ENCODE data around the gene ISY1. TPM values are rescaled to one million over a fixed set of nuclear protein-coding genes. Genes with fewer than 3 reads are reported as not detected.

The ISY1 gene
- total RNA-seq, 1 experiment from 2014 or later = 35.6 TPM

DNA sequence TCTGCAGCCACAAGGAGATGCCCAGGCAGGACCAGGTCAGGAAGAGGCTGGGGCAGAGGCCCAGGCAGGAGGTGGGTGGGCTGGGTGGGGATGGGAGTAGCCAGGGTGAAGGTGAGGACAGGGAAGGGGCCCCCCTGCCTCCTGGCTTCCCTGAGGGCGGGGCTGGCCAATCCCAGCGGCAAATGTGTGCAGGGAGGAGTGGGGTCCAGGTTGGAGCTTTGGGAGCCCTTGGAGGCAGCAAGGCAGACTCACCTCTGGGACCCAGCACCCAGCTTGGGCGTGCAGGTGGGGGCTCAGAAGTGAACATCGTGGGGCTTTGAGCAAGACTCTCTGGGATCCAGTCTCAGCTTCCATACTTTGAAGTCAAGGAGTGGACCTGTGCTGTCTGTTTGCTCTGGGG lies 75.0 kb downstream of the ISY1 start:
- H3K4me1 Mint-ChIP-seq (ENCODE audit: low read depth, unreplicated experiment) = no peaks in the 10 kb centered on the region
- H3K36me3 Mint-ChIP-seq (ENCODE audit: insufficient read depth, unreplicated experiment) = no peaks in the 10 kb centered on the region
- no peaks in the 10 kb centered on the region for H3K36me3 ChIP-seq (ENCODE audit: control insufficient read depth, insufficient read depth, low read length)
- no peaks in the 10 kb centered on the region for H3K27me3 ChIP-seq (replicated peaks; ENCODE audit: control insufficient read depth, insufficient read depth, low read length)
- TF ChIP-seq, protein P1, sequence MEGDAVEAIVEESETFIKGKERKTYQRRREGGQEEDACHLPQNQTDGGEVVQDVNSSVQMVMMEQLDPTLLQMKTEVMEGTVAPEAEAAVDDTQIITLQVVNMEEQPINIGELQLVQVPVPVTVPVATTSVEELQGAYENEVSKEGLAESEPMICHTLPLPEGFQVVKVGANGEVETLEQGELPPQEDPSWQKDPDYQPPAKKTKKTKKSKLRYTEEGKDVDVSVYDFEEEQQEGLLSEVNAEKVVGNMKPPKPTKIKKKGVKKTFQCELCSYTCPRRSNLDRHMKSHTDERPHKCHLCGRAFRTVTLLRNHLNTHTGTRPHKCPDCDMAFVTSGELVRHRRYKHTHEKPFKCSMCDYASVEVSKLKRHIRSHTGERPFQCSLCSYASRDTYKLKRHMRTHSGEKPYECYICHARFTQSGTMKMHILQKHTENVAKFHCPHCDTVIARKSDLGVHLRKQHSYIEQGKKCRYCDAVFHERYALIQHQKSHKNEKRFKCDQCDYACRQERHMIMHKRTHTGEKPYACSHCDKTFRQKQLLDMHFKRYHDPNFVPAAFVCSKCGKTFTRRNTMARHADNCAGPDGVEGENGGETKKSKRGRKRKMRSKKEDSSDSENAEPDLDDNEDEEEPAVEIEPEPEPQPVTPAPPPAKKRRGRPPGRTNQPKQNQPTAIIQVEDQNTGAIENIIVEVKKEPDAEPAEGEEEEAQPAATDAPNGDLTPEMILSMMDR (IDR thresholded peaks at IDR 0.05; ENCODE audit: insufficient read depth in 1 of 2, low read depth in 1 of 2, low read length in 1 of 2, severe bottlenecking in 1 of 2, unreplicated experiment in 1 of 2) = no peak
- H3K4me3 Mint-ChIP-seq (ENCODE audit: unreplicated experiment) = no peak overlapping the region
- no peaks in the 10 kb centered on the region for H3K9me3 ChIP-seq
- POLR2A ChIA-PET = no interaction called here
- no peak overlapping the region for H3K4me3 ChIP-seq (ENCODE audit: low read depth, low read length)
- no peaks in the 10 kb centered on the region for H3K27me3 Mint-ChIP-seq (ENCODE audit: insufficient read depth, unreplicated experiment)
- no peaks in the 10 kb centered on the region for H3K4me1 ChIP-seq
- intact Hi-C loops (cut with micrococcal nuclease; ENCODE audit: unreplicated experiment) = no loop called here
- DNase-seq = no peak
- no TSS peak for BruUV-seq (replicated peaks)
- H3K9me3 Mint-ChIP-seq (ENCODE audit: unreplicated experiment) = no peaks in the 10 kb centered on the region
- CTCF ChIA-PET = no interaction called here
- peak overlapping the region; percentile 53 for H3K27ac Mint-ChIP-seq (ENCODE audit: unreplicated experiment)

DNA sequence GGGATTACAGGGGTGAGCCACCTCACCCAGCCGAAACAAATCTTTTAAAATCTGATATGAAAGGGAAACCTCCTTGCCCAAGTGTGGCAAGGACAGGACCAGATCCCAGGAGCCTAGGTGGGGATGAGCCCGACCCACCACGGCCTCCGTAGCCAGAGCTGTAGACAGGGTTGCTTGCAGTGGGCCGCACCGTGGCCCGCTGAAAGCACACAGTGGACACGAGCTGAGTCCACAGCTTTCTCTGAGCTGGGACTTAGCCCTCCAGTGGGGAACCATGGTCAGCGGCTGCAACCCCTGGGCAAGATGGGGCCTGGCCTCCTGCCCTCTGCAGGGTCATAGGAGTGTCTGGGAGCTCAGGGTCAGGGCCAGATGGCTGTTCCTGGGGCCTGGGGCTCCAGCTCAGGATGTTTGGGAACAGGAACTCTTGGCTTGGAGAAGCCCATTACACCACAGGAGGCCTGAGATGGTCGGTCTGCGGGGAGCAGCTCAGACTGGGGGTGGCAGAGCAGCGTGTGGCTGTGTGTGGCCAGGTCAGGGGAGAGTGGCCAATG lies 75.6 kb downstream of the ISY1 start:
- ChIA-PET CTCF (interaction anchor here (1.4 kb wide), 1 partner anchor 32 kb away, joined by 6 read pairs; no protein-coding TSS in a partner anchor), POLR2A (no interaction called here)
- H3K27me3 ChIP-seq (replicated peaks; ENCODE audit: control insufficient read depth, insufficient read depth, low read length) = no peaks in the 10 kb centered on the region
- H3K9me3 ChIP-seq = no peaks in the 10 kb centered on the region
- Mint-ChIP-seq H3K27me3 (ENCODE audit: insufficient read depth, unreplicated experiment) (no peaks in the 10 kb centered on the region), H3K36me3 (ENCODE audit: insufficient read depth, unreplicated experiment) (no peaks in the 10 kb centered on the region), H3K4me3 (ENCODE audit: unreplicated experiment) (no peak overlapping the region), H3K4me1 (ENCODE audit: low read depth, unreplicated experiment) (no peaks in the 10 kb centered on the region), H3K27ac (ENCODE audit: unreplicated experiment) (peak overlapping the region; percentile 53), H3K9me3 (ENCODE audit: unreplicated experiment) (no peaks in the 10 kb centered on the region)
- no peak overlapping the region for H3K4me3 ChIP-seq (ENCODE audit: low read depth, low read length)
- no peaks in the 10 kb centered on the region for H3K4me1 ChIP-seq
- intact Hi-C loops (cut with micrococcal nuclease; ENCODE audit: unreplicated experiment) = no loop called here
- TF ChIP-seq, protein P1 (IDR thresholded peaks at IDR 0.05; ENCODE audit: insufficient read depth in 1 of 2, low read depth in 1 of 2, low read length in 1 of 2, severe bottlenecking in 1 of 2, unreplicated experiment in 1 of 2) = no peak
- no peak for DNase-seq
- H3K36me3 ChIP-seq (ENCODE audit: control insufficient read depth, insufficient read depth, low read length) = no peaks in the 10 kb centered on the region
- no TSS peak for BruUV-seq (replicated peaks)

DNA sequence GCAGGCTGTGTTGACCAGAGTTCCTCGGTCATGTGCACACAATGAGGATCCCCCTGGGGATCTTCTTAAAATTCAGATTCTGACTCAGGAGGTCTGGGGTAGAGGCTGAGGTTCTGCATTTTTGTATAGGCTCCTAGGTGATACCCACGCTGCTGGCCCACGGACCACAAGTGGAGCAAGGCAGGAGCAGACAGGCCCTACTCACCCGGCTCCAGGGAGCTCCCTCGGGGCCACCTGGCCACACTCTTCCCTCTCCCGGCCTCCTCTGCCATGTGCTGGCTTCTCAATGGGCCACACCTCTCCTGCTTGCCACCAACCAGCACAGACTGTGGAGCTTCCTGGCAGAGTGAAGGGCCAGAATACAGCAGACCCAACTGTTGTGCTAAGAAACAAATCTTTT lies 76.4 kb downstream of the ISY1 start:
- Histone ChIP-seq H3K36me3 (ENCODE audit: control insufficient read depth, insufficient read depth, low read length) (no peaks in the 10 kb centered on the region), H3K27me3 (replicated peaks; ENCODE audit: control insufficient read depth, insufficient read depth, low read length) (no peaks in the 10 kb centered on the region), H3K9me3 (no peaks in the 10 kb centered on the region), H3K4me1 (no peaks in the 10 kb centered on the region), H3K4me3 (ENCODE audit: low read depth, low read length) (no peak overlapping the region)
- Mint-ChIP-seq H3K9me3 (ENCODE audit: unreplicated experiment) (no peaks in the 10 kb centered on the region), H3K27me3 (ENCODE audit: insufficient read depth, unreplicated experiment) (no peaks in the 10 kb centered on the region), H3K4me1 (ENCODE audit: low read depth, unreplicated experiment) (no peaks in the 10 kb centered on the region), H3K36me3 (ENCODE audit: insufficient read depth, unreplicated experiment) (no peaks in the 10 kb centered on the region), H3K27ac (ENCODE audit: unreplicated experiment) (no peak overlapping the region), H3K4me3 (ENCODE audit: unreplicated experiment) (no peak overlapping the region)
- no TSS peak for BruUV-seq (replicated peaks)
- no peak for DNase-seq
- POLR2A ChIA-PET = interaction anchor here (0.6 kb wide), 1 partner anchor 46 kb away, joined by 3 read pairs; no protein-coding TSS in a partner anchor
- intact Hi-C loops (cut with micrococcal nuclease; ENCODE audit: unreplicated experiment) = no loop called here
- TF ChIP-seq, protein P1 (IDR thresholded peaks at IDR 0.05; ENCODE audit: insufficient read depth in 1 of 2, low read depth in 1 of 2, low read length in 1 of 2, severe bottlenecking in 1 of 2, unreplicated experiment in 1 of 2) = no peak
- CTCF ChIA-PET = interaction anchor here (1.4 kb wide), 1 partner anchor 31 kb away, joined by 6 read pairs; no protein-coding TSS in a partner anchor
